Endothelial cell of umbilical vein (primary cell): ENCODE measurements around the gene PDS5B. TPM values are rescaled to one million over a fixed set of nuclear protein-coding genes. Genes with fewer than 3 reads are reported as not detected.

Experiments
- BruUV-seq: library from RNA; stranded (reverse); fragments of 400-500 nt; replicated peaks from 2 replicates; lab custom pipeline; 2021; lab: Mats Ljungman, UMichigan
- CTCF ChIA-PET: fragments of 300-600, 350-600 bp; sonication (Branson Sonifier 250); formaldehyde crosslinking; loops from one replicate; lab custom pipeline; 2021; ENCODE audit warnings: antibody characterized with exemption, inconsistent platforms; lab: Charles Lee
- POLR2A ChIA-PET: fragments of 300-600, 350-600 bp; sonication (Branson Sonifier 250); formaldehyde crosslinking; loops from one replicate; lab custom pipeline; 2021; ENCODE audit warnings: antibody characterized with exemption, inconsistent platforms; lab: Charles Lee
- DNase-seq: peaks from one replicate; pipeline ENCODE4 v3.0.0-alpha.2; 2011; ENCODE audit warnings: low read depth, low spot score
- FAIRE-seq: peaks from 2 replicates; lab custom pipeline; 2011; peaks lifted over from hg19 to GRCh38; lab: Jason Lieb, UNC
- H2AFZ ChIP-seq: 2 replicates; pipeline ENCODE4 v1.6.0; 2012; ENCODE audit warnings: low read depth, low read length, control low read depth, inconsistent platforms
- H3K27ac ChIP-seq: 2 replicates; pipeline ENCODE4 v1.5.1; 2011; ENCODE audit warnings: low read depth, mild to moderate bottlenecking, control low read depth, low read length, moderate library complexity; ENCODE audit not compliant: insufficient read depth
- H3K27me3 ChIP-seq, 2 experiments: 2 replicates each; pipeline versions ENCODE4 v1.6.0 to v1.6.1; 2011; ENCODE audit warnings: low read length in 2 of 2, mixed read lengths in 1 of 2; ENCODE audit not compliant: control insufficient read depth in 2 of 2, insufficient read depth in 2 of 2
- H3K36me3 ChIP-seq, 2 experiments: 2 replicates in 1 of 2; 3 replicates in 1 of 2; pipeline ENCODE4 v1.5.1; 2011; ENCODE audit warnings: low read length in 2 of 2, mild to moderate bottlenecking in 1 of 2, moderate library complexity in 1 of 2; ENCODE audit not compliant: control insufficient read depth in 2 of 2, insufficient read depth in 2 of 2; ENCODE audit errors: extremely low read depth in 1 of 2
- H3K4me1 ChIP-seq: 3 replicates; pipeline ENCODE4 v1.5.1; 2011; ENCODE audit warnings: mild to moderate bottlenecking, low read length; ENCODE audit not compliant: control insufficient read depth, insufficient read depth; ENCODE audit errors: extremely low read depth
- H3K4me2 ChIP-seq: 2 replicates; pipeline ENCODE4 v1.6.1; 2011; ENCODE audit warnings: low read length, control low read depth, mixed read lengths; ENCODE audit not compliant: insufficient read depth
- H3K4me3 ChIP-seq, 3 experiments: fragments of 200-600 bp in 1 of 3; sonication (generic), shearing (Covaris generic) in 1 of 3; replicated peaks in 1 of 3; 2 replicates each; pipeline ENCODE4 v1.5.1; 2011 to 2016; ENCODE audit warnings: control low read depth in 3 of 3, low read length in 3 of 3, mild to moderate bottlenecking in 2 of 3, inconsistent platforms in 1 of 3, low read depth in 1 of 3, moderate library complexity in 1 of 3; ENCODE audit not compliant: insufficient read depth in 1 of 3
- H3K79me2 ChIP-seq: 2 replicates; pipeline ENCODE4 v1.6.0; 2012; ENCODE audit warnings: low read length, inconsistent platforms; ENCODE audit not compliant: control insufficient read depth, insufficient read depth
- H3K9ac ChIP-seq: replicated peaks from 2 replicates; pipeline ENCODE3; 2011; ENCODE audit warnings: low read length, control low read depth; ENCODE audit not compliant: insufficient read depth; ENCODE audit errors: extremely low read depth
- H3K9me1 ChIP-seq: replicated peaks from 3 replicates; pipeline ENCODE4 v1.6.0; 2011; ENCODE audit warnings: mild to moderate bottlenecking, low read length; ENCODE audit not compliant: control insufficient read depth, insufficient read depth; ENCODE audit errors: extremely low read depth
- H3K9me3 ChIP-seq: replicated peaks from 2 replicates; pipeline ENCODE4 v1.5.1; 2012; ENCODE audit warnings: low read length, inconsistent platforms; ENCODE audit not compliant: control insufficient read depth, insufficient read depth
- H4K20me1 ChIP-seq: replicated peaks from 2 replicates; pipeline ENCODE3; 2011; ENCODE audit warnings: mild to moderate bottlenecking, low read length; ENCODE audit not compliant: control insufficient read depth, insufficient read depth; ENCODE audit errors: extremely low read depth
- FOS ChIP-seq: IDR thresholded peaks from 2 replicates; pipeline ENCODE4 v1.6.1; 2011; ENCODE audit warnings: mild to moderate bottlenecking, low read length, moderate library complexity, borderline replicate concordance; ENCODE audit not compliant: insufficient read depth
- GATA2 ChIP-seq: IDR thresholded peaks from 2 replicates; pipeline ENCODE4 v1.7.0; 2011; ENCODE audit warnings: low read depth, mild to moderate bottlenecking, moderate library complexity, mixed read lengths, low read length; ENCODE audit not compliant: insufficient read length, insufficient read depth
- MAX ChIP-seq: IDR thresholded peaks from 2 replicates; pipeline ENCODE4 v1.6.1; 2011; ENCODE audit not compliant: insufficient read depth, insufficient read length
- POLR2AphosphoS5 ChIP-seq: IDR thresholded peaks from 2 replicates; pipeline ENCODE4 v1.6.1; 2012; ENCODE audit warnings: low read depth, mild to moderate bottlenecking, control low read depth, low read length, moderate library complexity; ENCODE audit not compliant: insufficient read depth
- dilution Hi-C: fragments of 300-500 bp; cut with MboI; formaldehyde crosslinking; loops from one replicate; pipeline ENCODE4 v1.15.0; 2019; ENCODE audit warnings: low sequenced_read_pairs; ENCODE audit not compliant: extremely low pct_ligation_motif_present
- intact Hi-C: fragments of 100-400 bp; cut with micrococcal nuclease; formaldehyde crosslinking; loops from one replicate; pipeline ENCODE4 v1.10.0; 2022
- polyA plus RNA-seq, 4 experiments: library from polyadenylated mRNA; depleted of rRNA in 3 of 4; stranded (reverse) in 3 of 4; unstranded in 1 of 4; fragments of >200 nt; gene quantifications; 2 replicates each; pipeline versions ENCODE4 v1.2.1 to v1.2.3, GENCODE V29; 2011 to 2012; ENCODE audit warnings: missing spikeins in 1 of 4
- total RNA-seq: library from RNA; stranded (reverse); gene quantifications from 2 replicates; pipeline ENCODE4 v1.2.3, GENCODE V29; 2021

PDS5B gene
- total and polyA plus RNA-seq, 2 donors (not counting 3 experiments of a cell fraction or from before 2014, with no cell fraction given): 3.9 to 40.3 TPM

GRCh38 chr13:32731074-32731473 lies 144.8 kb downstream of the PDS5B start:
- no TSS peak for BruUV-seq
- Histone ChIP-seq H3K27ac (peak overlapping the region; percentile 57), H3K4me1 (peaks cover 20% of the 10 kb centered on the region), H3K4me2 (peak overlapping the region; percentile 33), H3K79me2 (peaks cover 7% of the 10 kb centered on the region), H3K27me3 (no peaks in the 10 kb centered on the region), H3K36me3 (no peaks in the 10 kb centered on the region), H3K9me3 (no peaks in the 10 kb centered on the region), H3K4me3 (no peak overlapping the region), H3K9ac (no peak overlapping the region), H2AFZ (no peak overlapping the region), H3K9me1 (no peaks in the 10 kb centered on the region), H4K20me1 (no peaks in the 10 kb centered on the region)
- ChIA-PET CTCF (interaction anchor here (1.0 kb wide), 1 partner anchor 13 kb away, joined by 3 read pairs; no protein-coding TSS in a partner anchor), POLR2A (no interaction called here)
- FAIRE-seq: no peak
- intact Hi-C loops (no loop called here), dilution Hi-C loops (no loop called here)
- peak; percentile 20 for DNase-seq
- TF ChIP-seq MAX: no peak
- TF ChIP-seq POLR2AphosphoS5: no peak
- TF ChIP-seq GATA2: no peak

DNA sequence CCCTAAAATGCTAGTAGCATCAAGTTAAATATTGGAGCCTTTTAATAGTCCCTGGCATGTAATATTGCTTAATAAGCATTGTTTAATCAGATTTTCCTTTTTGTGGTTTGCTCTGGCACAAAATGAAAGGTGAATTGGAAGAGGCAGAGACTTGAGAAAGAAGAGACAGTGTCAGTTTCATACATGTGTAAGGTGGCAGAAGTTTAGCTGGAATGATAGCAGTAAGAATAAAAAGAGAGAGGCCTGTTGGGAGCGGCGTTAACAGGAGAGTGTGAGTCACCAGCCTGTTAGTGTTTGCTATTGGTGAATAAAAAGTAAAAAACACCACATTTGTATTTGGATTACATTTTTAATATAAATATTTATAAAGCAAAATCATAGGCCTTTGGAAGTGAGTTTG lies 145.3 kb downstream of the PDS5B start:
- Histone ChIP-seq H3K9ac (peak overlapping the region; percentile 8), H3K9me1 (no peaks in the 10 kb centered on the region), H4K20me1 (no peaks in the 10 kb centered on the region), H2AFZ (no peak overlapping the region), H3K4me3 (no peak overlapping the region), H3K9me3 (no peaks in the 10 kb centered on the region), H3K4me1 (peaks cover 24% of the 10 kb centered on the region), H3K36me3 (no peaks in the 10 kb centered on the region), H3K4me2 (peak overlapping the region; percentile 33), H3K27ac (peak overlapping the region; percentile 57), H3K27me3 (no peaks in the 10 kb centered on the region), H3K79me2 (peaks cover 7% of the 10 kb centered on the region)
- peak; percentile 71 for DNase-seq
- dilution Hi-C loops: no loop called here
- CTCF ChIA-PET: interaction anchor here (0.5 to 1.0 kb wide), 2 partner anchors 12 kb away, joined by 3 to 4 read pairs; no protein-coding TSS in a partner anchor
- intact Hi-C loops: no loop called here
- no TSS peak for BruUV-seq
- POLR2A ChIA-PET: no interaction called here
- TF ChIP-seq FOS (peak; percentile 70), GATA2 (no peak)
- peak; percentile 21 for FAIRE-seq
